ENCODE measurements around the gene NTF4. TPM values are rescaled to one million over a fixed set of nuclear protein-coding genes. Genes with fewer than 3 reads are reported as not detected.

Gene NTF4
- total and polyA plus RNA-seq, 2 of the 13 experiments (the other 11 are each of a cell fraction or from before 2014, with no cell fraction given), result not detected

DNA sequence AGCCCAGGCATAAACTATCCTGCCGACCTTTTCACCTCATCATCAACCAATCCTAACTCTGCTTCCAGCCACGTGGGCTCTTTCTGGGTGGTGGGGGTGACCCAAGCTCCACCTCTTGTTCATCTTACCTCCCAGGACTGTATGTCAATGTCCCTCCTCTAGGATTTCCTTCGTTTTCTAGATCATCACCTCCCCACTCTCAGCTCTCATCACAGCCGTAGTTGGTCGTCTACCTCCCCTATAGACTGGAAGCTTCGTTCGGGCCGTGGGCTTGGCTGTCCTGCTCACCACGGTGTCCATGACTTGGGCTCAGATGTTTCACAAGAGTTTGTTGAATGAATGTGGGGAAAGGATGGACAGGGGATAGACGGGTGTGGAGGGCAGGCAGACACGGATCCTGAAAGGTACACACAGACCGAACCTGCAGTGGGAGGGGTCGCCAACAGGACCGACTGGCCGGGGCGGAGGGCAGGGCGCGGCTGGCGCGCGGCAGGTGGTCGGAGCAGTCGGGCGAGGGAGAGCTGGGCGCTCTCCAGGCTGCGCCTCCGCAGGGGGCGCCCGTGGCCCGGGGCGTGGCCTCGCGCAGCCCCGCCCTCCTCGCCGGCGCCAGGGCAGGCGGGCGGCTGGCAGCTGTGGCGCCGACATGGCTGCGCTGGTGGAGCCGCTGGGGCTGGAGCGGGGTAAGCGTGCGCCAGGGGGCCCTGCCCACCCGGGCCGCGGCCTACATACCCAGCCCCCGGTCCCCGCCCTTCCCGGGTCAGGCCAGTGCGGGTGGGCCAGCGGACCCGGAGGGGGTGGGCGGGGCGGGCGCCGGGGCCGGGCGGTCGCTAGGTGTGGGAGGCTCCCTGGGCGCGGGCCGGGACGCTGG is 49.4 kb upstream of the NTF4 start, which contains the start of gene LIN7B (continued):
- TF ChIP-seq ZNF33B (CRISPR knock-in tag; IDR thresholded peaks at IDR 0.05) (0 out of 2 replicates have a peak, but pooled peaks have one; percentile 44), RBFOX2 (IDR thresholded peaks at IDR 0.05; ENCODE audit: low read depth, low read length) (peak; percentile 24; the same call in 1 of the 2 replicates), ZBTB42 (CRISPR knock-in tag; IDR thresholded peaks at IDR 0.05) (no peak), ZNF558 (CRISPR knock-in tag; IDR thresholded peaks at IDR 0.05; ENCODE audit: borderline replicate concordance) (no peak; the same call in 1 of the 2 replicates), HOXA5 (CRISPR knock-in tag; IDR thresholded peaks at IDR 0.05) (0 out of 2 replicates have a peak, but pooled peaks have one; percentile 14), PHF8 (CRISPR knock-in tag; IDR thresholded peaks at IDR 0.05) (0 out of 2 replicates have a peak, but pooled peaks have one; percentile 21), ADNP (CRISPR knock-in tag; IDR thresholded peaks at IDR 0.05) (no peak), PHF21A (CRISPR knock-in tag; IDR thresholded peaks at IDR 0.05) (0 out of 2 replicates have a peak, but pooled peaks have one; percentile 1), NFYC (CRISPR knock-in tag; IDR thresholded peaks at IDR 0.05) (peak; percentile 71), SKI (IDR thresholded peaks at IDR 0.05; ENCODE audit: partially characterized antibody) (peak; percentile 75), ZNF343 (CRISPR knock-in tag; IDR thresholded peaks at IDR 0.05) (no peak), ZSCAN25 (CRISPR knock-in tag; IDR thresholded peaks at IDR 0.05) (0 out of 2 replicates have a peak, but pooled peaks have one; percentile 14), ZNF616 (CRISPR knock-in tag; IDR thresholded peaks at IDR 0.05; ENCODE audit: low read depth) (peak; percentile 52; the same call in 1 of the 2 replicates), FOXO1 (CRISPR knock-in tag; IDR thresholded peaks at IDR 0.05) (peak; percentile 9; the same call in 1 of the 2 replicates), ELF3 (CRISPR knock-in tag; IDR thresholded peaks at IDR 0.05) (peak; percentile 30; the same call in 1 of the 2 replicates), ZNF572 (CRISPR knock-in tag; IDR thresholded peaks at IDR 0.05) (peak; percentile 62; the same call in 1 of the 2 replicates), MEIS2 (CRISPR knock-in tag; IDR thresholded peaks at IDR 0.05) (peak; percentile 12; the same call in 1 of the 2 replicates), HOXA7 (CRISPR knock-in tag; IDR thresholded peaks at IDR 0.05) (no peak), HOXA3 (CRISPR knock-in tag; IDR thresholded peaks at IDR 0.05) (peak; percentile 60), ZFX (CRISPR knock-in tag; IDR thresholded peaks at IDR 0.05; ENCODE audit: low read depth) (peak; percentile 71)
- TF ChIP-seq, protein P1, sequence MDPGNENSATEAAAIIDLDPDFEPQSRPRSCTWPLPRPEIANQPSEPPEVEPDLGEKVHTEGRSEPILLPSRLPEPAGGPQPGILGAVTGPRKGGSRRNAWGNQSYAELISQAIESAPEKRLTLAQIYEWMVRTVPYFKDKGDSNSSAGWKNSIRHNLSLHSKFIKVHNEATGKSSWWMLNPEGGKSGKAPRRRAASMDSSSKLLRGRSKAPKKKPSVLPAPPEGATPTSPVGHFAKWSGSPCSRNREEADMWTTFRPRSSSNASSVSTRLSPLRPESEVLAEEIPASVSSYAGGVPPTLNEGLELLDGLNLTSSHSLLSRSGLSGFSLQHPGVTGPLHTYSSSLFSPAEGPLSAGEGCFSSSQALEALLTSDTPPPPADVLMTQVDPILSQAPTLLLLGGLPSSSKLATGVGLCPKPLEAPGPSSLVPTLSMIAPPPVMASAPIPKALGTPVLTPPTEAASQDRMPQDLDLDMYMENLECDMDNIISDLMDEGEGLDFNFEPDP (CRISPR knock-in tag; conservative IDR thresholded peaks at IDR 0.05), result no peak
- TF ChIP-seq, protein P2, sequence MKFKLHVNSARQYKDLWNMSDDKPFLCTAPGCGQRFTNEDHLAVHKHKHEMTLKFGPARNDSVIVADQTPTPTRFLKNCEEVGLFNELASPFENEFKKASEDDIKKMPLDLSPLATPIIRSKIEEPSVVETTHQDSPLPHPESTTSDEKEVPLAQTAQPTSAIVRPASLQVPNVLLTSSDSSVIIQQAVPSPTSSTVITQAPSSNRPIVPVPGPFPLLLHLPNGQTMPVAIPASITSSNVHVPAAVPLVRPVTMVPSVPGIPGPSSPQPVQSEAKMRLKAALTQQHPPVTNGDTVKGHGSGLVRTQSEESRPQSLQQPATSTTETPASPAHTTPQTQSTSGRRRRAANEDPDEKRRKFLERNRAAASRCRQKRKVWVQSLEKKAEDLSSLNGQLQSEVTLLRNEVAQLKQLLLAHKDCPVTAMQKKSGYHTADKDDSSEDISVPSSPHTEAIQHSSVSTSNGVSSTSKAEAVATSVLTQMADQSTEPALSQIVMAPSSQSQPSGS (CRISPR knock-in tag; IDR thresholded peaks at IDR 0.05), result no peak; the same call in 1 of the 2 replicates
- TF ChIP-seq, protein P3, sequence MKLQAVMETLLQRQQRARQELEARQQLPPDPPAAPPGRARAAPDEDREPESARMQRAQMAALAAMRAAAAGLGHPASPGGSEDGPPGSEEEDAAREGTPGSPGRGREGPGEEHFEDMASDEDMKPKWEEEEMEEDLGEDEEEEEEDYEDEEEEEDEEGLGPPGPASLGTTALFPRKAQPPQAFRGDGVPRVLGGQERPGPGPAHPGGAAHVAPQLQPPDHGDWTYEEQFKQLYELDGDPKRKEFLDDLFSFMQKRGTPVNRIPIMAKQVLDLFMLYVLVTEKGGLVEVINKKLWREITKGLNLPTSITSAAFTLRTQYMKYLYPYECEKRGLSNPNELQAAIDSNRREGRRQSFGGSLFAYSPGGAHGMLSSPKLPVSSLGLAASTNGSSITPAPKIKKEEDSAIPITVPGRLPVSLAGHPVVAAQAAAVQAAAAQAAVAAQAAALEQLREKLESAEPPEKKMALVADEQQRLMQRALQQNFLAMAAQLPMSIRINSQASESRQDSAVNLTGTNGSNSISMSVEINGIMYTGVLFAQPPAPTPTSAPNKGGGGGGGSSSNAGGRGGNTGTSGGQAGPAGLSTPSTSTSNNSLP (IDR thresholded peaks at IDR 0.05; ENCODE audit: low read depth, low read length), result no peak
- TF ChIP-seq, protein P4, sequence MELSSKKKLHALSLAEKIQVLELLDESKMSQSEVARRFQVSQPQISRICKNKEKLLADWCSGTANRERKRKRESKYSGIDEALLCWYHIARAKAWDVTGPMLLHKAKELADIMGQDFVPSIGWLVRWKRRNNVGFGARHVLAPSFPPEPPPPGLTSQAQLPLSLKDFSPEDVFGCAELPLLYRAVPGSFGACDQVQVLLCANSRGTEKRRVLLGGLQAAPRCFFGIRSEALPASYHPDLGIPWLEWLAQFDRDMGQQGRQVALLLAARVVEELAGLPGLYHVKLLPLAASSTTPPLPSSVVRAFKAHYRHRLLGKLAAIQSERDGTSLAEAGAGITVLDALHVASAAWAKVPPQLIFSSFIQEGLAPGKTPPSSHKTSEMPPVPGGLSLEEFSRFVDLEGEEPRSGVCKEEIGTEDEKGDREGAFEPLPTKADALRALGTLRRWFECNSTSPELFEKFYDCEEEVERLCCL (CRISPR knock-in tag; IDR thresholded peaks at IDR 0.05; ENCODE audit: borderline replicate concordance), result no peak

Data from HepG2 (cell line).